RWPE1 (cell line): Measurements from ENCODE around the gene TMED4.
A peak's percentile ranks its signal among the peaks of the same experiment; 100 is the strongest.
"Not testable (repeated sequence)": the region's sequence is repeated elsewhere in the genome, so short reads cannot be mapped to it uniquely, and the experiment has no call there.

Source experiments
- CTCF ChIA-PET: fragments of 350-600 bp; sonication (Branson Sonifier 250); formaldehyde crosslinking; extraction: SDS; loops from one replicate; lab custom pipeline; 2021; lab: Yijun Ruan, JAX
- POLR2A ChIA-PET: fragments of 400-600 bp; formaldehyde crosslinking; extraction: SDS; loops from one replicate; lab custom pipeline; 2020; ENCODE audit warnings: antibody characterized with exemption; ENCODE audit not compliant: low non-redundant PET; lab: Yijun Ruan, JAX
- DNase-seq: peaks from one replicate; pipeline ENCODE4 v3.0.0; 2012; ENCODE audit warnings: low spot score
- H3K27ac ChIP-seq: fragments of 450-650 bp; 2 replicates; pipeline ENCODE4 v1.5.1; 2017
- CTCF ChIP-seq: fragments of 450-650 bp; conservative IDR thresholded peaks from 2 replicates; pipeline ENCODE4 v1.5.1; 2017; ENCODE audit warnings: low read depth, mild to moderate bottlenecking

The TMED4 gene

DNA sequence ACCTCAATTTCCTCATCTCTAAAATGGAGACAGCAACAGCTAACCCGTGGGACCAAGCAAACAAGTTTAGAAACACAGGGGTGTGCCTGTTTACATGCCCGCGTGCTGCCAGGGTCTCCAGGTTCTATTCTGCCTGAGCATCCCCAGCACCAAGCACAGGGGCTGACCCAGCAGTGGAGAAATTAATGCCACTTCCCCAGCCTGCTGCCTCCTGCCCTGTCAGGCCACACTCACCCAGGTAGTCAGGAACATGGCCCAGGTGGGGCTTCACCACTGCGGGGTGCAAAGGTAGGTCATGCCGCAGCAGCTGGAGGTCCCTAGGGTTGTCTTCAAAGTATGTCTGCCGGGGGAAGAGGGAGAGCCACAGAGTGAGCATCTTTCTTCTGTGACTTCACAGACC, 14.1 kb downstream of the TMED4 start:
- no peak for DNase-seq
- ChIA-PET POLR2A (no interaction called here), CTCF (interaction anchor here (0.5 kb wide), 1 partner anchor 486 kb away, joined by 3 read pairs; no protein-coding TSS in a partner anchor)
- no peak for TF ChIP-seq CTCF
- H3K27ac ChIP-seq: peak overlapping the region; percentile 63

- POLR2A ChIA-PET: no interaction called here
- H3K27ac ChIP-seq: peak overlapping the region; percentile 63
- no peak for DNase-seq
- no peak for TF ChIP-seq CTCF
- CTCF ChIA-PET: interaction anchor here (0.5 to 2.7 kb wide), 6 partner anchors 12 to 450 kb away, joined by 3 to 17 read pairs (median 6); partner anchors contain the start of gene NUDCD3
Observed at GRCh38 chr7:44566680-44567079, 15.4 kb downstream of the TMED4 start.

GRCh38 chr7:44565795-44566559, 16.1 kb downstream of the TMED4 start:
- TF ChIP-seq CTCF: peak; percentile 52
- no peak for DNase-seq
- H3K27ac ChIP-seq: peak overlapping the region; percentile 63
- ChIA-PET CTCF (interaction anchor here (0.5 to 2.7 kb wide), 18 partner anchors 8 to 495 kb away, joined by 3 to 17 read pairs (median 4); partner anchors contain the start of genes DDX56 and NUDCD3), POLR2A (interaction anchor here (0.5 to 0.9 kb wide), 3 partner anchors 8 to 541 kb away, joined by 3 read pairs; partner anchors contain the start of gene DDX56)

DNA sequence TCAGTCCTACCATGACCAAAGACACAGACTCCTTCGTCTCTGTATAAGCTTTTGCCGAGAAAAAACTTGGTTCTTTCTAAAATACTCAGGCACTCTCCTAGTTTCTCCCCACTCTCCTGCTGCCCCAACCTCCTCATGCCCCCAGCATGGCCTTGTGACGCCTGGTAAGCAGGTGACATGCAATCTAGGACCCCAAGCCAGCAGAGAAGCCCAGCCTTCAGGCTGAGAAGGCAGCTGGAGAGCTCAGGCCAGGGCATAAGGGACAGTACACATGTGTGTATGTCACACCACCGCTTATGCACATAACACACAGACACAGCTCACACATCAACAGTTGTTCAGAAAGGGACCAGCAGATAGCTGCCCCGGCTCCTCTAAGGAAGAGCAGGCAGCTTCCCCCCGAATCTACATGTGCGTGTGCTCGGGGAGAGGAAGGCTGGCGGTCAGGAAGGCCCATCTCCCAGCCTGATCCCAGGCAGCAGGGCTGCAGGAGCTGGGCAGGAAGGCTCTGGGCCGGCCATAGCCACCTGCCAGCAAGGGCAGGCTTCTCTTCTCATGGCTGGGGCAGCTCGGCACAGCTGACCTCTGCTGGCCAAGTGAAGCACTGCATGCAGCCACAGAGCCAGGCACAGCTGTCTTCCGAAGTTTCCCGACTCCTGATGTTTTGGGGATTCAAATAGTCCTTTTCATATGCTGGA, 16.8 kb downstream of the TMED4 start:
- ChIA-PET CTCF (interaction anchor here (0.5 to 2.7 kb wide), 20 partner anchors 9 to 494 kb away, joined by 3 to 17 read pairs (median 4); partner anchors contain the start of genes DDX56 and NUDCD3), POLR2A (interaction anchor here (0.5 to 0.9 kb wide), 3 partner anchors 8 to 540 kb away, joined by 3 read pairs; partner anchors contain the start of gene DDX56)
- DNase-seq: peak; percentile 61
- peak; percentile 99 for TF ChIP-seq CTCF
- peak overlapping the region; percentile 63 for H3K27ac ChIP-seq

GRCh38 chr7:44564606-44565005, 17.4 kb downstream of the TMED4 start:
- DNase-seq: no peak
- H3K27ac ChIP-seq: peak overlapping the region; percentile 63
- ChIA-PET CTCF (interaction anchor here (0.6 to 2.7 kb wide), 8 partner anchors 12 to 350 kb away, joined by 3 to 17 read pairs (median 6); partner anchors contain the start of gene NUDCD3), POLR2A (interaction anchor here (0.9 kb wide), 1 partner anchor 9 kb away, joined by 3 read pairs; the partner anchor contains the start of gene DDX56)
- no peak for TF ChIP-seq CTCF

DNA sequence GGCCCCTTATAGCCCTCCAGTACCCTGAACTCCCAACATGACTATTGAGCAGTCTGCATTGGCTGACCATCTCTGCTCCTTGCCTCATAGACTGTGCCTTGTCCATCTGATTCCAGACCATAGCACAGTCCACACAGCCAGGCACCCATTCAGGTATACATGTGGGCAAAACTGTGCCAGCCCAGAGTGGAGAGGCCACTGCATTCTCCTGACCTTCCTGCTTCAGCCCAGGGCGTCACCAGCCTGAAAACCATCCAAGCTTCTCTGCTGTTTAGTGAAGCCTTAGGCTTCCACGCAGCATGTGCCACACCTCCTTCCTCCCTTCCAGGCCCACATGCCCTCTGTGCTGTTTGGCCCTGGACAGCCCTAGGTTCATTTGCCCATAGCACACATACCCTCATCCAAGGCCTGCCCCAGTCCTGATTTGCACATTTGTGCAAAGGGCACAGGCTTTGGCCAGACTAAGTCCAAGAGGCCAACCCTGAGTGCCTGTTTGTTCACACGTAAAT, 18.8 kb downstream of the TMED4 start:
- DNase-seq: no peak
- ChIA-PET CTCF (no interaction called here), POLR2A (no interaction called here)
- H3K27ac ChIP-seq: peak overlapping the region; percentile 63
- no peak for TF ChIP-seq CTCF

- DNase-seq, CTCF ChIA-PET: not testable (repeated sequence)
- H3K27ac ChIP-seq: peak overlapping the region; percentile 63
- POLR2A ChIA-PET: interaction anchor here (0.6 kb wide), 1 partner anchor 18 kb away, joined by 3 read pairs; no protein-coding TSS in a partner anchor
Observed at GRCh38 chr7:44562622-44562962, 19.4 kb downstream of the TMED4 start.
